HepG2 (cell line): Measurements from ENCODE around the gene SPG7. TPM values are rescaled to one million over a fixed set of nuclear protein-coding genes. Genes with fewer than 3 reads are reported as not detected.

Source experiments
- AGO1 ChIP-seq: fragments of 200-400 bp; formaldehyde crosslinking; IDR thresholded peaks from 2 replicates; pipeline ENCODE4 v1.6.1; 2017; ENCODE audit warnings: mild to moderate bottlenecking, low read depth, low read length, moderate library complexity; ENCODE audit not compliant: poor library complexity, severe bottlenecking
- DBP ChIP-seq: sonication (generic); formaldehyde crosslinking; IDR thresholded peaks from 2 replicates; pipeline ENCODE4 v1.4.0; 2020; ENCODE audit warnings: missing genetic modification reagents; ENCODE audit errors: not compliant biosample characterization
- EEA1 ChIP-seq: sonication (generic); formaldehyde crosslinking; IDR thresholded peaks from 2 replicates; pipeline ENCODE4 v1.5.1; 2020; ENCODE audit warnings: mild to moderate bottlenecking, missing genetic modification reagents, borderline replicate concordance
- GFI1 ChIP-seq: sonication (generic); formaldehyde crosslinking; IDR thresholded peaks from 2 replicates; pipeline ENCODE4 v1.5.0; 2020; ENCODE audit warnings: missing genetic modification reagents, mild to moderate bottlenecking, borderline replicate concordance
- HNRNPH1 ChIP-seq: fragments of 200-400 bp; formaldehyde crosslinking; optimal IDR thresholded peaks from 2 replicates; pipeline ENCODE3; 2017; ENCODE audit warnings: mild to moderate bottlenecking, low read depth, low read length
- HNRNPLL ChIP-seq: fragments of 200-400 bp; formaldehyde crosslinking; IDR thresholded peaks from 2 replicates; pipeline ENCODE4 v1.6.1; 2017; ENCODE audit warnings: mild to moderate bottlenecking, low read depth, low read length; ENCODE audit not compliant: poor library complexity, severe bottlenecking
- JUND ChIP-seq: sonication (generic); formaldehyde crosslinking; IDR thresholded peaks from 2 replicates; pipeline ENCODE4 v1.8.0; 2022; ENCODE audit warnings: mild to moderate bottlenecking, missing genetic modification reagents
- PLSCR1 ChIP-seq: sonication (generic); formaldehyde crosslinking; IDR thresholded peaks from 2 replicates; pipeline ENCODE4 v1.5.0; 2020; ENCODE audit warnings: missing genetic modification reagents, mild to moderate bottlenecking, borderline replicate concordance
- SMC3 ChIP-seq: IDR thresholded peaks from 2 replicates; pipeline ENCODE4 v1.6.1; 2011; ENCODE audit warnings: low read length, improper control_type of control experiment
- SNAPC5 ChIP-seq: sonication (generic); formaldehyde crosslinking; IDR thresholded peaks from 2 replicates; pipeline ENCODE4 v1.8.1; 2023; ENCODE audit warnings: mild to moderate bottlenecking, missing genetic modification reagents, borderline replicate concordance
- SRY ChIP-seq: sonication (generic); formaldehyde crosslinking; IDR thresholded peaks from 2 replicates; pipeline ENCODE4 v1.8.0; 2022; ENCODE audit warnings: mild to moderate bottlenecking, missing genetic modification reagents
- TAF15 ChIP-seq: fragments of 200-400 bp; formaldehyde crosslinking; IDR thresholded peaks from one replicate; pipeline ENCODE4 v1.6.1; 2018; ENCODE audit warnings: mild to moderate bottlenecking, low read depth, low read length; ENCODE audit not compliant: poor library complexity, severe bottlenecking
- U2AF2 ChIP-seq: fragments of 200-400 bp; formaldehyde crosslinking; IDR thresholded peaks from 2 replicates; pipeline ENCODE4 v1.6.1; 2017; ENCODE audit warnings: low read depth, mild to moderate bottlenecking, low read length
- ZBTB33 ChIP-seq: sonication (generic); formaldehyde crosslinking; IDR thresholded peaks from 2 replicates; pipeline ENCODE4 v1.4.0; 2020; ENCODE audit warnings: missing genetic modification reagents
- ZBTB46 ChIP-seq: sonication (generic); formaldehyde crosslinking; IDR thresholded peaks from 2 replicates; pipeline ENCODE4 v1.4.0; 2020; ENCODE audit warnings: mild to moderate bottlenecking, missing genetic modification reagents, borderline replicate concordance
- ZNF136 ChIP-seq: sonication (generic); formaldehyde crosslinking; IDR thresholded peaks from 2 replicates; pipeline ENCODE4 v1.8.1; 2022; ENCODE audit warnings: low read depth, mild to moderate bottlenecking, moderate library complexity, missing genetic modification reagents
- ZNF24 ChIP-seq: fragments of 450-650 bp; IDR thresholded peaks from 2 replicates; pipeline ENCODE4 v1.6.1; 2017; ENCODE audit warnings: antibody characterized with exemption, mild to moderate bottlenecking
- ZNF331 ChIP-seq: sonication (generic); formaldehyde crosslinking; IDR thresholded peaks from 2 replicates; pipeline ENCODE4 v1.4.0; 2020; ENCODE audit warnings: missing genetic modification reagents
- ZNF354B ChIP-seq: sonication (generic); formaldehyde crosslinking; IDR thresholded peaks from 2 replicates; pipeline ENCODE4 v1.8.0; 2022; ENCODE audit warnings: mild to moderate bottlenecking, missing genetic modification reagents
- ZNF724P ChIP-seq: sonication (generic); formaldehyde crosslinking; IDR thresholded peaks from 2 replicates; pipeline ENCODE4 v1.8.0; 2022; ENCODE audit warnings: missing genetic modification reagents, borderline replicate concordance
- ZNF773 ChIP-seq: sonication (generic); formaldehyde crosslinking; IDR thresholded peaks from 2 replicates; pipeline ENCODE4 v1.4.0; 2020; ENCODE audit warnings: missing genetic modification reagents, borderline replicate concordance
- ZNF83 ChIP-seq: sonication (generic); formaldehyde crosslinking; IDR thresholded peaks from 2 replicates; pipeline ENCODE4 v1.4.0; 2020; ENCODE audit warnings: missing genetic modification reagents, mild to moderate bottlenecking, borderline replicate concordance
- polyA plus RNA-seq, 8 experiments: library from polyadenylated mRNA; depleted of rRNA in 3 of 8; stranded (reverse) in 7 of 8; unstranded in 1 of 8; fragments of >200 nt; fragmentation: Illumina TruSeq in 4 of 8; extraction: Trizol in 4 of 8; gene quantifications; 2 replicates each; pipeline versions ENCODE4 v1.2.1 to v1.2.3, GENCODE V29; 2011 to 2016; ENCODE audit warnings: low read depth in 4 of 8, missing spikeins in 1 of 8, mixed read lengths in 1 of 8; ENCODE audit not compliant: insufficient read depth in 1 of 8
- total RNA-seq, 5 experiments: library from RNA; depleted of rRNA; stranded (reverse); fragments of >200 nt; fragmentation: Illumina TruSeq; extraction: Trizol; gene quantifications; 2 replicates each; pipeline ENCODE4 v1.2.3, GENCODE V29; 2016; ENCODE audit warnings: low read depth in 1 of 5
- TF ChIP-seq, protein P1 (sequence below): sonication (generic); formaldehyde crosslinking; IDR thresholded peaks from 2 replicates; pipeline ENCODE4 v1.4.0; 2020; ENCODE audit warnings: missing genetic modification reagents

The SPG7 gene
- total and polyA plus RNA-seq, 2 of the 13 experiments (the other 11 are each of a cell fraction or from before 2014, with no cell fraction given) = 66.0 to 136 TPM

DNA sequence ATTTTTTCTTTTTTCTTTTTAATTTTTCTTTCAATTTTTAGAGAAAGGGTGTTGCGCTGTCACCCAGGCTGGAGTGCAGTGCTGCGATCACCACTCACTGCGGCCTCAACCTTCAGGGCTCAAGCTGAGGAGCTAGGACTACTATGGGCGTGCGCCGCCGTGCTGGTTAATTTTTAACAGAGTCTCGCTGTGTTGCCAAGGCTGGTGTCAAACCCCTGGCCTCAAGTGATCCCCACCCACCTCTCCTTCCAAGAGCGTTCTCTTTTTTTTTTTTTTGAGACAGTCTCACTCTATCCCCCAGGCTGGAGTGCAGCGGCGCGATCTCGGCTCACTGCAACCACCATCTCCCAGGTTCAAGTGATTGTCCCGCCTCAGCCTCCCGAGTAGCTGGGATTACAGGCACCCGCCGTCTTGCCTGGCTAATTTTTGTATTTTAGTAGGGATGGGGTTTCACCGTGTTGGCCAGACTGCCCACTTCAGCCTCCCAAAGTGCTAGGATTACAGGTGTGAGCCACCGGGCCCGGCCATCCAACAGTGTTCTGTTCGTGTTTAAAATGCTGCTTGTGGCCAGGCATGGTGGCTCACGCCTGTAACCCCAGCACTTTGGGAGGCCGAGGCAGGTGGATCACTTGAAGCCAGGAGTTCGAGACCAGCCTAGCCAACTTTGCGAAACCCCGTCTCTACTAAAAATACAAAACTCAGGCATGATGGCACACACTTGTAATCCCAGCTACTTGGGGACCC, 37.8 kb downstream of the SPG7 start (continued):
- no peak for TF ChIP-seq DBP (CRISPR knock-in tag)
- no peak for TF ChIP-seq TAF15
- TF ChIP-seq PLSCR1 (CRISPR knock-in tag) = no peak
- TF ChIP-seq ZNF724P = no peak
- TF ChIP-seq ZBTB33 (CRISPR knock-in tag) = no peak
- no peak for TF ChIP-seq EEA1
- no peak for TF ChIP-seq ZNF136 (CRISPR knock-in tag)
- TF ChIP-seq SRY = no peak
- peak; percentile 39; the same call in 1 of the 2 replicates for TF ChIP-seq ZNF331 (CRISPR knock-in tag)
- TF ChIP-seq JUND (CRISPR knock-in tag) = no peak
- no peak for TF ChIP-seq AGO1
- no peak for TF ChIP-seq ZNF773 (CRISPR knock-in tag)
- TF ChIP-seq ZBTB46 (CRISPR knock-in tag) = no peak
- no peak for TF ChIP-seq ZNF24
- no peak; the same call in 1 of the 2 replicates for TF ChIP-seq ZNF83
- TF ChIP-seq SMC3 = no peak; the same call in 1 of the 2 replicates
- TF ChIP-seq, protein P1, sequence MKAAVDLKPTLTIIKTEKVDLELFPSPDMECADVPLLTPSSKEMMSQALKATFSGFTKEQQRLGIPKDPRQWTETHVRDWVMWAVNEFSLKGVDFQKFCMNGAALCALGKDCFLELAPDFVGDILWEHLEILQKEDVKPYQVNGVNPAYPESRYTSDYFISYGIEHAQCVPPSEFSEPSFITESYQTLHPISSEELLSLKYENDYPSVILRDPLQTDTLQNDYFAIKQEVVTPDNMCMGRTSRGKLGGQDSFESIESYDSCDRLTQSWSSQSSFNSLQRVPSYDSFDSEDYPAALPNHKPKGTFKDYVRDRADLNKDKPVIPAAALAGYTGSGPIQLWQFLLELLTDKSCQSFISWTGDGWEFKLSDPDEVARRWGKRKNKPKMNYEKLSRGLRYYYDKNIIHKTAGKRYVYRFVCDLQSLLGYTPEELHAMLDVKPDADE (CRISPR knock-in tag) = no peak
- TF ChIP-seq HNRNPH1 = no peak
- no peak for TF ChIP-seq GFI1
- no peak for TF ChIP-seq U2AF2
- no peak for TF ChIP-seq ZNF354B (CRISPR knock-in tag)
- no peak for TF ChIP-seq HNRNPLL
- TF ChIP-seq SNAPC5 (CRISPR knock-in tag) = no peak
